Measurements from ENCODE around the gene PSMG3. TPM values are rescaled to one million over a fixed set of nuclear protein-coding genes. Genes with fewer than 3 reads are reported as not detected.

The PSMG3 gene
- total and polyA plus RNA-seq, 2 of the 8 experiments (the other 6 are each of a cell fraction or from before 2014, with no cell fraction given): 30.2 to 62.0 TPM

DNA sequence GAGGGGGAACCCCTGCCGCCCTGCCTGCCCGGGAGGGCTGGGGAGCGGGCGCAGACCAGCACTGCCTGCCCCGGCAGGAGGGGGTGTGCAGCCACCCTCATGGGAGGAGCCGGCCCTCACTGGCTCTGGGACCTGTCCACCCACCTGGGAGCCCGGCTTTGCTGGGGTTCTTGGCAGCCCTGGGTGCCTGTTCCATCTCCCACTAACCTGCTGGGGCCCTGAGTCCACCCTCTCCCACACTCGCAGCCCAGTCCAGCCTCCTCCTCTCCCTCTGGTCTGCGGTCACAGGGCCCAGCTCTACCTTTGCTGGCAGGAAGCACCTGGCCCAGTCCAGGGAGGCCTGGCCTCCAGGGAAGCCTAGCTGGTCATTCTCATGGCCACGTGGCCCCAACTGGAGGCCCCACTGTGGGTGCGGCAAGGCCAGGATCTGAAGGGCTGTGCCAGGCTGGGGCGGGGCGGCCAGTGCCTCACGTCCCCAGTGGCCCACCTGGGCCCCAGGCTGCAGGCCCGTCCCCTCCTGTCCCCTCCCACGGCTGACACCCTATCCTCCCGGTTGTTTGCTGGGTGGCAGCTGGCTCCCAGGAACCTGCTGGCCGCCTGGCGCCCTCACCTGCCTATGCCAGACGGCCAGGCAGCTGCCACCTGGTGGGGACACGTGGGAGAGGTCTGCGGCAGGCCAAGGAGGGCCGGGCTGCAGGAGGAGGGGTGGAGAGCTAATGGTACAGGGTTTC, 13.9 kb downstream of the PSMG3 start, which contains the start of gene TMEM184A (continued):
- TF ChIP-seq SIN3A (conservative IDR thresholded peaks at IDR 0.05 in 1 of 2, IDR thresholded peaks at IDR 0.05 in 1 of 2; ENCODE audit: low read depth in 1 of 2, low read length in 2 of 2): 0 out of 4 replicates have a peak, but pooled peaks of 1 of the 2 experiments have one; percentile 21
- TF ChIP-seq CTCF (IDR thresholded peaks at IDR 0.05; ENCODE audit: control extremely low read depth in 1 of 3, insufficient read depth in 1 of 3, low read depth in 1 of 3, low read length in 3 of 3): peak in 2 of 3 experiments; percentile 74 to 95; a peak in 3 of 4 replicates
- 0 out of 2 replicates have a peak, but pooled peaks have one; percentile 4 for TF ChIP-seq USF2 (IDR thresholded peaks at IDR 0.05; ENCODE audit: low read length)
